Activated CD4-positive, alpha-beta T cell treated with anti-CD3 and anti-CD28 coated beads, Interleukin-2, amount 10 ng/mL, durations not matched to agents 24 days and 14 days (primary cell): Measurements from ENCODE around the gene RNF39. TPM values are rescaled to one million over a fixed set of nuclear protein-coding genes. Genes with fewer than 3 reads are reported as not detected.
A peak's percentile ranks its signal among the peaks of the same experiment; 100 is the strongest.
"Not testable (repeated sequence)": the region's sequence is repeated elsewhere in the genome, so short reads cannot be mapped to it uniquely, and the experiment has no call there.

ENCODE experiments used
- DNase-seq: peaks from one replicate; pipeline ENCODE4 v3.0.0; 2022
- H3K27ac Mint-ChIP-seq: one replicate; pipeline ENCODE4 v1.8.0; 2022; ENCODE audit warnings: mild to moderate bottlenecking, mixed read lengths
- H3K27me3 Mint-ChIP-seq: one replicate; pipeline ENCODE4 v1.8.0; 2022; ENCODE audit warnings: mixed read lengths
- H3K36me3 Mint-ChIP-seq: one replicate; pipeline ENCODE4 v1.8.0; 2022; ENCODE audit warnings: low read depth, mild to moderate bottlenecking, mixed read lengths
- H3K4me1 Mint-ChIP-seq: one replicate; pipeline ENCODE4 v1.8.0; 2021; ENCODE audit warnings: mixed read lengths
- H3K4me3 Mint-ChIP-seq: one replicate; pipeline ENCODE4 v1.8.0; 2022; ENCODE audit warnings: mild to moderate bottlenecking, moderate library complexity, mixed read lengths
- H3K9me3 Mint-ChIP-seq: one replicate; pipeline ENCODE4 v1.8.0; 2021; ENCODE audit warnings: mixed read lengths
- intact Hi-C: fragments of 100-400 bp; cut with micrococcal nuclease; formaldehyde crosslinking; loops from one replicate; pipeline ENCODE4 v1.15.1; 2023
- total RNA-seq: library from RNA; stranded (reverse); gene quantifications from 2 replicates; pipeline ENCODE4 v1.2.3, GENCODE V29; 2022

Gene RNF39
- total RNA-seq: not detected in 2 replicates

GRCh38 chr6:30075094-30075789, at the start of gene RNF39:
Gene RNF39, minus strand, starts transcription at chr6:30075769. Its CDS starts 184 bp downstream, at chr6:30075585.
- DNase-seq: peak; percentile 67
- no peaks in the 10 kb centered on the region for H3K9me3 Mint-ChIP-seq
- H3K27me3 Mint-ChIP-seq: peaks cover 82% of the 10 kb centered on the region
- intact Hi-C loops: no loop called here
- H3K27ac Mint-ChIP-seq: no peak within 1 kb of the TSS
- peak within 1 kb of the TSS; percentile 59 for H3K4me3 Mint-ChIP-seq
- H3K4me1 Mint-ChIP-seq: peaks cover 34% of the 10 kb centered on the region
- peaks cover 18% of the 10 kb centered on the region for H3K36me3 Mint-ChIP-seq

GRCh38 chr6:30122515-30122914, 46.9 kb upstream of the RNF39 start:
- Mint-ChIP-seq H3K4me1 (no peaks in the 10 kb centered on the region), H3K4me3 (no peak overlapping the region), H3K36me3 (no peaks in the 10 kb centered on the region), H3K27me3 (peaks cover 51% of the 10 kb centered on the region), H3K27ac (no peak overlapping the region), H3K9me3 (no peaks in the 10 kb centered on the region)
- no peak for DNase-seq
- intact Hi-C loops: no loop called here

- Mint-ChIP-seq H3K27me3 (peaks cover 47% of the 10 kb centered on the region), H3K4me3 (no peak overlapping the region), H3K27ac (no peak overlapping the region), H3K36me3 (no peaks in the 10 kb centered on the region), H3K9me3 (no peaks in the 10 kb centered on the region), H3K4me1 (no peaks in the 10 kb centered on the region)
- intact Hi-C loops: no loop called here
- no peak for DNase-seq
Measured at GRCh38 chr6:30121446-30122366, 46.1 kb upstream of the RNF39 start.

- H3K9me3 Mint-ChIP-seq, H3K27ac Mint-ChIP-seq, H3K4me3 Mint-ChIP-seq, intact Hi-C loops, DNase-seq, H3K36me3 Mint-ChIP-seq, H3K4me1 Mint-ChIP-seq: not testable (repeated sequence)
- peaks cover 49% of the 10 kb centered on the region for H3K27me3 Mint-ChIP-seq
Measured at GRCh38 chr6:30118691-30119090, 43.1 kb upstream of the RNF39 start.

GRCh38 chr6:30116724-30117123, 41.2 kb upstream of the RNF39 start:
- no peak for DNase-seq
- H3K27me3 Mint-ChIP-seq: peaks cover 55% of the 10 kb centered on the region

GRCh38 chr6:30113841-30114240, 38.3 kb upstream of the RNF39 start:
- Mint-ChIP-seq H3K4me3 (no peak overlapping the region), H3K27me3 (peaks cover 58% of the 10 kb centered on the region), H3K27ac (no peak overlapping the region), H3K36me3 (no peaks in the 10 kb centered on the region), H3K9me3 (no peaks in the 10 kb centered on the region), H3K4me1 (peaks cover 10% of the 10 kb centered on the region)
- DNase-seq: no peak
- intact Hi-C loops: no loop called here

More at GRCh38 chr6:30116724-30117123, 41.2 kb upstream of the RNF39 start:
- Mint-ChIP-seq H3K9me3 (no peaks in the 10 kb centered on the region), H3K27ac (no peak overlapping the region), H3K4me3 (no peak overlapping the region), H3K36me3 (no peaks in the 10 kb centered on the region), H3K4me1 (peaks cover 10% of the 10 kb centered on the region)
- intact Hi-C loops: no loop called here

GRCh38 chr6:30113003-30113759, 37.6 kb upstream of the RNF39 start, which contains the start of gene TRIM31:
Gene TRIM31, minus strand, starts transcription at chr6:30113090. Its CDS starts 285 bp downstream, at chr6:30112805.
- no peaks in the 10 kb centered on the region for H3K9me3 Mint-ChIP-seq
- no peak for DNase-seq
- H3K4me1 Mint-ChIP-seq: peaks cover 10% of the 10 kb centered on the region
- H3K27me3 Mint-ChIP-seq: peaks cover 60% of the 10 kb centered on the region
- H3K36me3 Mint-ChIP-seq: no peaks in the 10 kb centered on the region
- no peak within 1 kb of the TSS for H3K27ac Mint-ChIP-seq
- intact Hi-C loops: no loop called here
- H3K4me3 Mint-ChIP-seq: no peak within 1 kb of the TSS

- H3K27ac Mint-ChIP-seq: no peak overlapping the region
- no peaks in the 10 kb centered on the region for H3K9me3 Mint-ChIP-seq
- no peak overlapping the region for H3K4me3 Mint-ChIP-seq
- peaks cover 11% of the 10 kb centered on the region for H3K4me1 Mint-ChIP-seq
- intact Hi-C loops: no loop called here
- DNase-seq: no peak
- H3K27me3 Mint-ChIP-seq: peaks cover 63% of the 10 kb centered on the region
- no peaks in the 10 kb centered on the region for H3K36me3 Mint-ChIP-seq
Measured at GRCh38 chr6:30112402-30112994, 36.9 kb upstream of the RNF39 start.

GRCh38 chr6:30111266-30111856, 35.8 kb upstream of the RNF39 start:
- Mint-ChIP-seq H3K9me3 (no peaks in the 10 kb centered on the region), H3K36me3 (no peaks in the 10 kb centered on the region), H3K27ac (no peak overlapping the region), H3K4me1 (peaks cover 12% of the 10 kb centered on the region), H3K4me3 (no peak overlapping the region), H3K27me3 (peaks cover 61% of the 10 kb centered on the region)
- no peak for DNase-seq
- intact Hi-C loops: no loop called here

- intact Hi-C loops: loop anchor here (5.0 kb wide), 2 partner anchors 293 to 348 kb away; no protein-coding TSS in a partner anchor
- H3K4me1 Mint-ChIP-seq: peaks cover 26% of the 10 kb centered on the region
- H3K27me3 Mint-ChIP-seq: peaks cover 51% of the 10 kb centered on the region
- no peak overlapping the region for H3K27ac Mint-ChIP-seq
- no peak overlapping the region for H3K4me3 Mint-ChIP-seq
- no peaks in the 10 kb centered on the region for H3K9me3 Mint-ChIP-seq
- H3K36me3 Mint-ChIP-seq: no peaks in the 10 kb centered on the region
- no peak for DNase-seq
Measured at GRCh38 chr6:30104661-30105060, 29.1 kb upstream of the RNF39 start.

- Mint-ChIP-seq H3K4me3 (peak overlapping the region; percentile 86), H3K27me3 (peaks cover 55% of the 10 kb centered on the region), H3K36me3 (no peaks in the 10 kb centered on the region), H3K9me3 (no peaks in the 10 kb centered on the region), H3K27ac (no peak overlapping the region), H3K4me1 (peaks cover 26% of the 10 kb centered on the region)
- DNase-seq: no peak
- intact Hi-C loops: loop anchor here (1.0 to 5.0 kb wide), 7 partner anchors 27 to 348 kb away; partner anchors contain the start of gene PPP1R11
Measured at GRCh38 chr6:30103872-30104179, 28.3 kb upstream of the RNF39 start.

- H3K4me1 Mint-ChIP-seq: peaks cover 29% of the 10 kb centered on the region
- H3K27ac Mint-ChIP-seq: peak overlapping the region; percentile 38
- no peaks in the 10 kb centered on the region for H3K9me3 Mint-ChIP-seq
- H3K4me3 Mint-ChIP-seq: peak overlapping the region; percentile 86
- H3K27me3 Mint-ChIP-seq: peaks cover 57% of the 10 kb centered on the region
- DNase-seq: peak; percentile 95
- no peaks in the 10 kb centered on the region for H3K36me3 Mint-ChIP-seq
- intact Hi-C loops: loop anchor here (1.0 to 5.0 kb wide), 7 partner anchors 26 to 349 kb away; partner anchors contain the start of gene PPP1R11
Measured at GRCh38 chr6:30102970-30103871, 27.7 kb upstream of the RNF39 start.
